Upper lobe of left lung (tissue), 4 donors: ENCODE data around the gene DGKI.

Experiments
- CTCF ChIP-seq, 6 experiments: fragments of 450-650 bp in 4 of 6; fragments of 200-600 bp in 2 of 6; sonication (generic) in 2 of 6; IDR thresholded peaks; one replicate each; pipeline ENCODE4 v1.5.1; 2016 to 2019; ENCODE audit warnings: antibody characterized with exemption in 6 of 6
- POLR2A ChIP-seq, 4 donors: fragments of 450-650 bp; IDR thresholded peaks; one replicate each; pipeline ENCODE4 v1.5.1; 2016 to 2017; ENCODE audit warnings: antibody characterized with exemption in 4 of 4, mild to moderate bottlenecking in 2 of 4

- TF ChIP-seq POLR2A (IDR thresholded peaks at IDR 0.05) = no peak
- no peak for TF ChIP-seq CTCF (IDR thresholded peaks at IDR 0.05)
These were observed 429.3 kb downstream of the DGKI start for GRCh38 chr7:137417464-137417863.
